H4 (cell line): ENCODE measurements around the gene CTNNBIP1. TPM values are rescaled to one million over a fixed set of nuclear protein-coding genes. Genes with fewer than 3 reads are reported as not detected.

Experiments used
- DNase-seq: peaks from one replicate; pipeline ENCODE4 v3.0.0-alpha.2; 2015; ENCODE audit warnings: low spot score
- total RNA-seq: library from RNA; depleted of rRNA; stranded (reverse); fragments of >200 nt; shearing (Covaris generic); gene quantifications from 2 replicates; pipeline ENCODE4 v1.2.3, GENCODE V29; 2014

CTNNBIP1 gene
- total RNA-seq, 1 experiment from 2014 or later = 16.6 TPM

DNA sequence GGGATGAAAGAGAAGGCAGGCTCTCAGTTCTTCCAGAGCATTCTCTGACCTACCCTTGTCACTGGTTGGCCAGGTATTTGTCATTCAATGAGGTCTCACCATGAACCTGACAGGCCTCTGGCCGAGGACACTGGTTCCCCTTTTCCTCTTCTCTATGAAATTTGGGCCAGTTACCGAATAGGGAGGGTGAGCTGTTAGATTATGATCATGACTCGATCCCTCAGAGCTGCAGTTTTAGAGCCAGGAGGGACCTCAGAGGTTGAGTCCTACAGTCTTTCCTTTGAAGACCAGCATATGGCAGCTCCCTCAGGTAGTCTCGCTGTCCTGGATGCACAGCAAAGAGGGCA is 56.8 kb downstream of the CTNNBIP1 start:
- no peak for DNase-seq

DNA sequence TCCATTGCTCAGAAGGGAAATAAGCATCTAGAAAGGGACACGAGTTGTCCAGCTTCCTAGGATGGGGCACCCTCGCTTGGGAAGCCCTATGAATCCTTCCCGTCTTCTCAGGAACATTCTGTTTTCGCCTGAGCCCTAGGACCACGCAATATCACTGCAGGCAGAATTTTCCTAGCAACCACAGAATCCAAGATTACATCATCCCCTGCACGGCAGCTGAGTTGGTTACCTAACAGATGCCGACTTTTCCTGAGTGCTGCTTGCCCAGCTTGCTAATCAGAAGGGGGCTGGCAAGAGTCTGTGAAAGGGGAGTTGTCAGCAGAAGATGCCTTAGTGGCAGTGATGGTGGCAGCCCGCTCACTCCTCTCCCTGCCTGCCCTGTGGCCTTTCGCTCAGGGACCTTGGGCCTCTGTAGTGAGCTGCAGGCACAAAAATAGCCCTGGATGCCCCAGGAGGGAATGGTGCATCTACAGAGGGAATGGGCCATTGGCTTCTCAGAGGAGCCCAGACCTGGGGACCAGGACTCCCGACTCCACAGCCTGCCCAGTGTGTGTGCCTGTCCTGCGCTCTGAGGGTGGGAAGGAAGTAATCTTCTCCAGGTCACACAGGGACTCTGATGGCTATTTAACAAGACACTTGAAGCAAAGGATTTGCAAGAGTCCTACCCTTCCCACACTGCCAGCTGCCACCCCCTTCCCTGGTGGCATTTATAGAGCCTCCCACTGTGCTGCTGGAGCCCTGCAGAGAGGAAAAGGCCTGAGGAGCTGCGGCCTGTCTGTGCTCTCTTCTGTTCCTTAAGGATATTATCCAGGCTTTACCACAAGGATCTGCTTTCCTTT is 57.4 kb downstream of the CTNNBIP1 start:
- DNase-seq = peak; percentile 79

DNA sequence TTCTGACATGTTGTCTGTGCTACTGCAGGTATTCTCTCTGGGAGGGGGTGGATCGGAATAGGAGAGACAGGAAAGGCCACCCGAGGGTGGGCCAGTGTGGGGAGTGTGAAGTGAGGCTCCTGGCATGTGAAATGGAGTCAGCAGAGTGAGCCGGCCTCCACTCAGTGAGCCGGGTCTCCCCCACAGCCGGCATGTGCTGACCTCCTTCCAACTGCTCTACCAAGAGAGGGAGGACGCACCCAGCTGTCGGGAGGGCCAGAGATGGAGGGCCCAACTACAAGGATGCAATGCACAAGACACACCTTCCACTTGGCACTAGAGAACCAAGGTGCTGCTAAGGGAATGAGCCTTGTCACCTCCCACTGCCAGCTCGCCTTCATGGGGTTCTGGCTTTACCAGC is 58.1 kb downstream of the CTNNBIP1 start:
- DNase-seq = no peak

DNA sequence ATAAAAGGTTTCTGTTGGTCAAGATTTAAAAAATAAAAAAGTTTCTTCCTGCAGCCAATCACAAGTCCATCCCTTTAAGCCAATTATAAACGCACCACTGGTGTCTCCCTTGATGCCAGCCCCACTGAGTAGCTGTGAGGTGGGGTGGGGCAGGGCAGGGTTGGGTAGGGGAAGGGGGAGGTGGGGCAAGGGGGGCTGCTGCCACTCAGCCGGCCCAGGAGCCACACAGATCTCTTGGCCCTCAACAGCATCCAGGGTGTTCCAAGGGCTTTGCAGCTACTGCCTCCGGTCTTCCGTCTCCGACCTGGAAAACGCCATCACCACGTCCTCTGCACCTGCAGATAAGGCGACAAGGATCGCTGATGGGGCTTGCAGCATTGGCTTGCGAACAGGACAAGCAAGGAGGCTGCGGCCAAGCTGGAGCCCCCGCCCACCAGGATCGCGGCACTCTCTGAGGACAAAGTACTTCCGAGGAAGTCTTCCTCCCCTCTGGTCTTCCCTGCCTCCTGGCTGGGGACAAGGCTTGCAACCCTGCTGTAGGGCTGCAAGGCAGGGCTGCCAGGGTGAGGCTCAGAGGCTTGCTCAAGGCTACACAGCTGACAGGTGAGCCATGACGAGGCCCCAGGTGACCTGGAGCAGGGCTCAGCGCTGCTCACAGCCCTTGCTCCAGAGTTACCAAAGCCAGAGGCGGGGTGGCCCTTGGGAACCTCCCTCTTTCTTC is 59.5 kb downstream of the CTNNBIP1 start:
- no peak for DNase-seq

DNA sequence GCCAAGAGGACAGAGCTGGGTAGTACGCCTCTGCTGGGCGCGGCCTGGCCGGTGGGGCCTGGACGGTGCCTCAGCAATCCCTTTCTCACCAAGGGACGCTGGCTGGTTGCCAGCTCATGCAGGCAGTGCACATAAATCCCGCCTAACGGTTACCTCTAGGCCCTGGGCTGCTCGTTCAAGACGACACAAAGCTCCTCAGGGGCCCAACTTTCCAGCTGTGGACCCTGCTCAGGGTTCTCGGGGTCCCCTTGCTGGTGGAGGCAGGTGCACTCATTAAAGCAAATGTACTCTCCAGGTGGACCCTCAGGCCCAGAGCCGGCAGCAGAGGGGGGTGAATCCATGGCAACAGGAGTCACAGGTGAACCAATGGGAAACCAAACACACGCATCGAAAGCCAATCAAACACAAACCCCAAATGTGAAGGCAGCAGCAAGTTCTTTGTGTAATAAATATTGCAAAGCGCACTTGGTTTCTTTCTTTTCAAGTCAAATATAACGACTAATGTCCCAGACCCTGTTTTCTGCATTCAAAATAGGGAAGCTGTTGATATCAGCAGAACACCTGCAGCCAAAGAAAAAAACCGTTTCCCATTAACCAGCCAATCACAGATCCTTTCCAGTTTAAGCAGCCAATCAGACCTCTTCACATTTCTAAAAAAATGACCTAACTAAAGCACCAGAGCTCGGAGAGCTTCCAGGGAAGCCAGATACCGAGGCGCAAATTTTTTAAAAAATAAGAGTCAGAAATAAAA is 60.2 kb downstream of the CTNNBIP1 start:
- DNase-seq = no peak

DNA sequence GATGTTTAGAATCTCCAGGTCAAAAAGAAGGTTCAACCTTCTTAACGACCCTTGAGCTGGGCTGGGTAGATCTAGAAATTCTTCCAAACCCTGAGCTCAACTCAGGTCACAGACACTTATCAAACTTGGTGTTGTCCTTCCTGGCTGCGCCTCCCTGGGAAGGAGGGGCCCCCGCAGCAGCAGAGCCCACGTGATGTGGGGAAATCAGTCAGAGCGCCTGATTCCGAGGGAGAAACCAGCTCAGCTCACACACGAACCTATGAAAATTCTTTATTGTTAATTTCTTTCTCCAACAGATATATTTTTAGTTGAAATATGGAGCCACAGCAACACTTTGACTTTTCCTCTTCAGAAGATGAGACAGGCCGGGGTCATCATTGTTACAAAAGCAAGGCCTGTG is 62.0 kb downstream of the CTNNBIP1 start:
- no peak for DNase-seq

DNA sequence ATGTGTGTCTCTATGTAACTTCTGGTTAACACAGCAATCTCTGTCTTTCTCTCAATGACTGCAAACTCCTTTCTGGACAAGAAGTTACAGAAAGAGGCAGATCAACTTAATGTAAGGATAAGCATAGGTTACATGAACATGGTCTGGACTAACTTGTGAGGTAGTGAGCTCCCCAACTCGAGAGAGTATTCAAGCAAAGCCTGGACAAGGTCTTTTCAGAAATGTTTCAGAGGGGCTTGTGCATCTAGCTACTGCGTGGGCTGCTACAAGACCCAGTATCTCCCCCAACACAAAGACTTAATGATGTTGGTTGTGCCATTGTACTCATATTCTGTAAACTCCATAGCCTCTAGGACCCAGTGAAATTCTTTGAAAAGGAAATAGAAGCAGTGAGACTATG is 62.8 kb downstream of the CTNNBIP1 start:
- DNase-seq = no peak

DNA sequence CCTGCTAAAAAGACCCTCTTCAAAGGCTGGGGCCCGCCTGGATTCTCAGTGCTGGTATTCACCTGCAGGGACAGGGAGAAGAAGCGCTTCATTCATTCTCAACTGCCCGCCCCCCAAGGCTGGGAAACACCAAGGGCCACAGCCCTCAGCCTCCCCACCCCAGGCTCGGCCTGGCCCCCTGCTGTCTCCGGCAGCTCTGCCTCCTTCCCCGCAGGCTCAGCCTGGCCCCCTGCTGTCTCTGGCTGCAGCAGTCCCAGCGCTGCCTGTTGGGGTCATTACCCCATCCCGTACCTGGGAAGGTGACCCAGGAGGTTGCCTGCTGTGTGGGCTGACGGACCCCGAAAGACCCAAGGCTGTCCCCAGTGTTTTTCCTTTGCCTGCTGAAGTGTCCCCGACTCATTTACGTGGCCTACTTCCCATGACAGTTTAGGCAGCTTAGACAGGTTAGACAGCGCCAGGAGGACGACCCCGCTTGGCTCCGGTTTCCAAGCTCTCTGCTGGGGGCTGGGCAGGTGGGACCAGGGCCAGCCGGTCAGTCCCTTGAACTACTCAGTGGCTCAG is 63.4 kb downstream of the CTNNBIP1 start:
- DNase-seq = no peak

DNA sequence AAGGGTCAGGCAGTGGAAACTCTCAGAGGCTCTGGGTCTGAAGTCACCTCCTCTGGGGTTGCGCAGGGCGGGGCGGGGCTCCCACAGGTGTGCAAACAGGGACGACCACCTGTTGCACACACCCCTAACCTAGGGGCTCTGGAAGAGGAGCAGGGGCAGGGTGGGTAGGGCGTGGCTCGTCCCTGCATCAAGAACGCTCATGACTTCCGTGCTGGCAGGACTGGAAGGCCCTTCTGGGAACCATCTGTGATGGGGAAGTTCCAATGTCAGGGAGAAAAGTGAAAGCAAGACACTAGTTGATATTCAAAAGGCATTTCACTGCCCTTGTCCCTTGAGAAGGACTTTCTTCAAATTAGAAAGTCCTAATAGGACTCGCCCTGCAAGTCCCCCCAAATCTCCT is 64.2 kb downstream of the CTNNBIP1 start:
- DNase-seq = no peak

DNA sequence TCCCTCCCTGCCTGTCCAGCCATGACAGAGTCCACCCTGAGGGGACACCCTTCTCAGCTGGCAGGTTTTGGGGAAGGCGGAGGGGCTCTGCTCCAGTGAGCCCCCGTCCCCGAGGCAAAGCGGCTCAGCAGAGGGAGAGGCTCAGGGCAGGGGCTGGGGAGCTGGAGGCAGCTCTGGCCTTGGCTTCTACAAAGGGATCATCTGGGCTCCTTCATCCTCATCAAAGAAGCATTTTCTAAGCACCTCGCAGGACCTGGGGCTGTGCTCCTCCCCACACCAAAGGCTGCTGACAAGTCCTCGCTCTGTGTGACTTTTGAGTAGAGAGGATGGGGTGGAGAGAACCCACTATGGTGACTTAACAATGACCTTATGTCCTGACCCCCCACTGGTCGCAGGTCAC is 65.3 kb downstream of the CTNNBIP1 start:
- no peak for DNase-seq

DNA sequence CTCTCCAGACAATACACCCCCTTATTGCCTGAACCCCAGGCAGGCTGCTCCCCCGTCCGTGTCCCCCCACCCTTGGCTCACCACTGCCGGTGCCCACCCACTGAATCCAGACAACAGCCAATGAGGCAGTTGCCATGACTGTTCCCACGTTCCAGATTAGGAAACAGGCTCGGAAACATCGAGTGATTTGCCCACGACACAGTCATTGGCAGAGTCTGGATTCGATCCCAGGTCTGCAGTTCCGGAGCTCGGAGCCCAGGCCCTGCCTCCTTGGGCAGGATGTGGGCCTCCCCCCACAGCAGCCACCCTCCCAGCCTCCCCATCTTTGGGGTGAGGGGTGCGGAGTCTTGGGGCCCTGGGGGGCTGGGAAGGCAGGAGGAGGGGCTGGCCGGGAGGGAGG is 66.0 kb downstream of the CTNNBIP1 start:
- no peak for DNase-seq

DNA sequence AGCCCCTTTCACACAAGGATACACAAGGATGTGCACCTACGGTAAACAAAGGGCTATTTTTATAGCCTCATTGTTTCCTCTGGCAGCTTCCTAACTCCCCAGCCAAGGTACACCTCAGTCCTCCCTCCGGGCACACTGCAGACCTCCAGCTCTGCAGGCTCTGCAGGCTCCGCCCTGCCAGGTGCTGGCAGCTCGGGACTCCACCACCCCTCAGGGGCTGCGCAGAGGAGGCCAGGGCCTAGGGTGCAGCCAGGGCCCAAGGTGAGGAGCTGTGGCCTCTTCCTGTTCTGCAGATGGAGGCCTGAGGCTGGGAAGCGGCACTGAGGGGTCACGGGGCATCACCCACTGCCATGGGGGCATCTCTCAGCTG is 66.5 kb downstream of the CTNNBIP1 start:
- no peak for DNase-seq

DNA sequence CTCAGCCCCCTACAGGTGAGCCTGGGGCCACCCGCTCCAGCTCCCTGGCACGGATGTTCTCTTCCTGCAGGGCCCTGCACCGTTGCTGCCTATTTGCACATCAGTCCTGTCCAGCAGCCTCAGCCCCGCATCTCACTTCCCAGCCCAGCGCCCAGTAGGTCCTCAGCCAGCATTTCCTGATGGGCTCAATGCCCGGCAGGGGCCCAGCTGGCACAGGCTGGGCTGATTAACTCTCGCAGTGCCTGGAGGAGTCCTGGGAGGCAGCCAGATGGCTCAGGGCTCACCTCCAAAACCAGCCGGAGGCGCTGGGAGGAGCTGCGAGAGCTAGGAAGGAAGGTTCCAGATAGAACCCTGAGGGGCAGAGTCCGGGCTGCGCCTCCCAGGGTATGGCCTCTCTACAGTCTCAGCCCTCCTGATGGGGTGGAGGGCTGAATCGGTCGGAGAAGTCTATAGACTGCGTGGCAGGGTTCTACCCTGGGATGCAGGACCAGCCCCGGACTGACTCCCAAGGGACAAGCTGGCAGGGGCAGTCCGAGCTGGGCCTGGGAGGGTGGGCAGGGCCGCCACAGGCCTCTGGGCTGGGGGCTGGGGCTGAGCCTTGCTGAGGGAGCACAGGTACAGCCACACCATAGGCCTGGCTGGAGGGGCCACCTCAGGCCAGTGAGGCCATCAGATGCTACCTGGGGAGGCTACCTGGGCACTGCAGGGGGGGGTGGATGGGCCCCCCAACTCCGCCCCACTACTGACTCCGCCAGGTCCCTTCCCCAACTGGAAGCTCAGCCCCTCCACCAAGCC is 67.1 kb downstream of the CTNNBIP1 start:
- DNase-seq = no peak

DNA sequence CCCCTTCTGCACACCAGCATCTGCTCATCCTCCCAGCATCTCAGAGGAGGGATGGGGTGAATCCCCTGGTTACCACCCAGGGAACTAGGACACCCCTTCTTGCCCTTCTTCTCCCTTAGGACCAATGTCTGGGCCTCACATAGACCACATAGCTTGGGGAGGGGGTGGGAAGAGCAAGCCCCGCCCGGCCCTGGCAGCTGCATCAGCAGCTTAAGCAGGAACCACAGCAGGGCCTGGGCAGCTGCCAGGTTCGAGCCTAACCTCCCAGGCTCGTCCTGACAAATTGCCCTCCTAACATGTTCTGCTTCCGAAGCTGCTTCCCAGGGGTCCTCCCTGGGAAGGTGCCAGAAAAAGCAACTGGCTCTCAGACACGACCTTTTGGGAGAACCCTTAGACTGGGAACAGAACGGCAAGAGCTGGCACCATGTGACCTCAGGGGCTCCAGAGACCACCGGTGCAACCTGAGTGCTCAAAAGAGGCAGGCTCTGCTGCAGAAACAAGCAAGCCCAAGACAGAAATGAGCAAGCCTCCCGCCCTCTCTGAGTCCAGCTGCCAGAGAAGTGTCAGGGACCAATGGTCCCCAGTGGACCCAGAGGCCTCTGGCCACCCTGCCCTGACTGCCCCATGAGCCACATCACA is 67.9 kb downstream of the CTNNBIP1 start:
- no peak for DNase-seq

DNA sequence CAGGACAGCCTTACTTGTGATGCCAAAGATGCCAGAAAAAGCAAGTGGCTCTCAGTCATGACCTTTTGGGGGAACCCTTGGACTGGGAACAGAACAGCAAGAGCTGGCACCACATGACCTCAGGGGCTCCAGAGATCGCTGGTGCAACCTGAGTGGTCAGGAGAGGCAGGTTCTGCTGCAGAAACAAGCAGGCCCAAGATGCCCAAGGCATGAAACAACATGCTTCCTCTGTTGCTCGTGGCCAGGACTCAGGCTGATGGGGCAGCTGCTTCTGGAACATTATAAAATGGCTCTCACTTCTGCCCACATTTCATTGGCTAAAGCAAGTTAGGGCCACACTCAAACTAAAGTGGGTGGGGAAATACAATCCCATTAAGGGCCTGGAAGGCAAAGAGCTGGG is 68.6 kb downstream of the CTNNBIP1 start:
- DNase-seq = no peak

DNA sequence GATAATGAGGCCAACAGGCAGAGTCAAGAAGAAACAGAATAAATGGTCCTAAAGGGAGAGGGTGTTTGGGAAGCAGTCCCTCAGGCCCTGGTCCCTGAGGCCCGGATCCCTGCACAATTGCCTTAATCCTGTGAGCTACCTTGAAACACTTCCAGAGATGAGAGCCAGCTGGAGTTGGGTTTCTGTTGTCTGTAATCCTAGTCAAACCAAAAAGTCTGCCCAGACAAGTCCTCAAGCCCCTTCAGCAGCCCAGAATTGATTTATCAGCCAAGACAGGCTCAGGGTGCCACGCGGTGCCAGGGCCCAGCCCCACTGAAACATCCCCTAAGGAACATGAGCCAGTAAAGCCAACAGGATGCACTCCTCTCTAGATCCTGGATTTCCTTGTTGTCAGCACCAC is 69.9 kb downstream of the CTNNBIP1 start:
- DNase-seq = no peak

DNA sequence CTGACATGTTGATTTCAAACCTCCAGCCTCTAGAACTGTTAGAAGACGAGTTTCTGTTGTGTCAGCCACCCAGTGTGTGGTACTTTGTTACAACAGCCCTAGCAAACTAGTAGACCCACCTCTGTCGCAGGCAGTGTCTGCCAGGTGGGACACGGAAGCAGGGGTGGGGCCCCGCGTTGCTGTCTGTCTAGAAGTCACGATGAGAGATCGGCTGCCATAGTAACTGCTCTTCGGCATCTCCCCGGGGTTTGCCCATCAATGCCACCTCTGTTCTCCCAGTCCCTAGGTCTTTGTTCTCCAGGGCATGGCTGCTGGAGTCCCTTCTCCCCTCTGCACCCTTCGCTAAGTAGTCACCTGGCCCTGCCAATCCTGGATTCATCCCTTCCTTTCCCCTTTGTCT is 71.1 kb downstream of the CTNNBIP1 start:
- no peak for DNase-seq

DNA sequence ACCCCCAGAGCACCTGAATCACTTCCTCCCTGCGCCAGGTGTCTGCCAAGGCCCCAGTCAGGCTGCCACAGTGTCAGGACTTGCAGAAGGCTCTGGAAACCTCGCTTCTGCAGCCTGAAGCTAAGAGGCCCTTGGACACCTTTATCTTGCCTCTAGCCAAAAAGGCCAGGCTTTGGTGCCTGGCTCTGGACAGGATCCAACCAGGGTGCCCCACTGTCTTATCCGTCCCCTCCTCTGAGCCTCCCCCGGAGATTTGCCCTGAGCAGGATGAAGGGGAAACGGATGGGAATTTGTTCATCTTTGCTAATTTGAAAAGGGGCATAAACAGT is 73.5 kb downstream of the CTNNBIP1 start:
- no peak for DNase-seq

DNA sequence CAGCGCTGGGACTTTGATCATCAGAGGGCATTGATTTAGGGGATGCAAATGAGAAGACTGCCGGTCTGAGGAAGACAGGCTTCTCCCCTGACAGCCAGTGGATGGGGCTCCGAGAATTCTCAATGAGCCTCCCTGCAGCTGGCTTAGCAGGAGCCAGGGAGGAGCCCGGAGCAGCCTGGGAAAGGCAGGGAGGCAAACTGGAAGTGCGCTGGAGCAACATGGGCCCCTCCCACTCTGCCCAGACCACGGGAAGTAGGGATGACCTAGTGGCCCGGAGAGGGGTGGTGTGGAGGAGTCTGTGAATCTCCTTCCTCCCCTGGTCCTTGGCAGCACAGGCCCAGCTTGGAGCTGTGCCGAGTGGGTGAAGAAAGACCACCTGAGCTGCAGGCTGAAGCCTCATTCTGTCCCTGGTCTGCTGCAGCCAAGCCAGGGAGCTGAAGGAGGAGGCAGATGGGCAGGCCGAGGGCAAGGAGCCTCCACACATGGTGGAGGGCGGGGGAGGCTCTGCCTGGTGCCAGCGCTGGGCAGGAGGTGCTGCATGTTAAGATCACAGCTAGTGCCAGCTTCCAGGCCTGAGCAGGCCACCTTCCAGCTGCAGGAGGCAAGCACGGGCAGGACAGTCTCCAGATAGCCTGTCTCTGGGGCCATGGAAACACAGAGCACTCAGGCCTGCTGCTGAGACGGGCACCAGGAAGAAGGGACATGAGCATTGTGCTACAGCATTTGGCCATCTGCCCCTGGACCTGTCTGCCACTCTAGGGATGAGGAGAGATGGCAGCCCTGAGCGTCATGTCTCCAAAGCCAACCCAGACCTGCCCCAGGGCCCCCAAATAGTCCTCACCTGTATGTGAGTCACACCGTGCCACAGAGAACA is 74.1 kb downstream of the CTNNBIP1 start:
- no peak for DNase-seq

DNA sequence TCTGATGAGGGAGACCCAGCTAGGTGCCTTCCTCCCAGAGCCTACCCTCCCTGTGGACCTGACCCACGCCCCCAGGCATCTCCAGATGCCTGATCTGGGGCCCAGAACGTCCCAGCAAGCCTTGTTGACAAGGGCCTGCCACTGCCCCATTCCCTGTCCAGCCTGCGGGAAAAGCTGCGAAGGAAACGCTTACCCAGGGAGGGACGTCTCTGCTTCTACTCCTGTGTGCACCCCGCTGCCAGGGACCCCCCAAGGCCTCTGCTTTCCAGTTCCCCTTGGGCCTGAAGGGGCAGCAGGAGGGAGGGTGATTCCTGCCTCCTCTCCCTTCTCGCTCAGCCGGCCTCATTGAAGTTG is 74.7 kb downstream of the CTNNBIP1 start:
- DNase-seq = no peak
